ENCODE data around the gene CLBA1.

DNA sequence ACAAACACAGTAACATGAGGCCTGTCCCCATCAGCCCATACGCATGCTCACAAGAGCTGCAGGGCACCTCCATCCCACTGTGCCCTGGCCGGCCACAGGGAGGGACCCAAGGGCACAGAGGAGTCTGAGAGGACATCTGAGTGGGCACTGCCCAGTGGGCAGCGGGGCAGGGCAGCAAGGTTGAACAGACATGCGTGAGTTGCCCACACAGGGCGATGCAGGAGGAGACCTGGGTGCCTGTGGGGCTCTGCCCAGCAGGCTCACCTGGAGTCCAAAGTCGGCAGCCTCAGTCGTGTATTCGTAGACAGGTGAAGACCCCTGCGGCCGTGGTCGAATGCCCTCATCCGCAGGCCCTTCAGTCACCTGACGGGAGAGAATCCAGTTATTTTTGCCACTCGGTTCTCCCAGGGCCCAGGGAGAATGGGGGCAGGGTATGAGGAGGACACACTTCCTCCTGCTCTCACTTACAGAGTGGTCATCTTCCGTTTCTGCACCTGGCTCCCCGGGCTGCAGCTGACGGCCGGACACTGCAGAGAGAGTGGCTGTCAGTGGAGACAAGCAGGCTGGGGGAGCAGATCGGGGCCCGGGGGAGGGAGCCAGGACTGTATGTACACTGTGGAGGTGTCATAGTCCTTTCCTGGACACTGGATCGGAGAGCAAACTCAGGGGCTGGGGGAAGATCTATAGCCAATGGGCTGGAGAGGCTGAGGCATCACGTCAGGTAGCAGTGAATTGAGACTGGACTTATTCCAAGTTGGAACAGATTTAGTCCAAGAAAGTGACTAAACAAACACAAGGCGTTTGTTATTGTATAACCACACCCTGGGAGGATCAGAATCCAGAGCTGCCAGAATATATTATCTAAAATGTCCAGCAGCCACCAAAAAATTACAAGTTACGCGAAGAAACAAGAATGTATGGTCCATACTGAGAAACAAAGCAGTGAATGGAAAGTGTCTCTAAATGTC is 28.2 kb upstream of the CLBA1 start:
- TF ChIP-seq, protein P1, sequence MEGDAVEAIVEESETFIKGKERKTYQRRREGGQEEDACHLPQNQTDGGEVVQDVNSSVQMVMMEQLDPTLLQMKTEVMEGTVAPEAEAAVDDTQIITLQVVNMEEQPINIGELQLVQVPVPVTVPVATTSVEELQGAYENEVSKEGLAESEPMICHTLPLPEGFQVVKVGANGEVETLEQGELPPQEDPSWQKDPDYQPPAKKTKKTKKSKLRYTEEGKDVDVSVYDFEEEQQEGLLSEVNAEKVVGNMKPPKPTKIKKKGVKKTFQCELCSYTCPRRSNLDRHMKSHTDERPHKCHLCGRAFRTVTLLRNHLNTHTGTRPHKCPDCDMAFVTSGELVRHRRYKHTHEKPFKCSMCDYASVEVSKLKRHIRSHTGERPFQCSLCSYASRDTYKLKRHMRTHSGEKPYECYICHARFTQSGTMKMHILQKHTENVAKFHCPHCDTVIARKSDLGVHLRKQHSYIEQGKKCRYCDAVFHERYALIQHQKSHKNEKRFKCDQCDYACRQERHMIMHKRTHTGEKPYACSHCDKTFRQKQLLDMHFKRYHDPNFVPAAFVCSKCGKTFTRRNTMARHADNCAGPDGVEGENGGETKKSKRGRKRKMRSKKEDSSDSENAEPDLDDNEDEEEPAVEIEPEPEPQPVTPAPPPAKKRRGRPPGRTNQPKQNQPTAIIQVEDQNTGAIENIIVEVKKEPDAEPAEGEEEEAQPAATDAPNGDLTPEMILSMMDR (IDR thresholded peaks at IDR 0.05), result no peak
- no peak for TF ChIP-seq POLR2A (IDR thresholded peaks at IDR 0.05)

Data from uterus (tissue), 2 donors.